HCT116 (cell line): ENCODE measurements around the gene CAPZA3. TPM values are rescaled to one million over a fixed set of nuclear protein-coding genes. Genes with fewer than 3 reads are reported as not detected.

Experiments
- ATAC-seq: fragments of 200-7000 bp; cut with Tn5 transposase; 2 replicates; pipeline ENCODE4 v1.9.1; 2020; ENCODE audit warnings: mild to moderate bottlenecking, moderate library complexity
- BruUV-seq: library from RNA; stranded (reverse); fragments of 400-500 nt; replicated peaks from 2 replicates; lab custom pipeline; 2021; lab: Mats Ljungman, UMichigan
- CTCF ChIA-PET: fragments of 300-600 bp; sonication (Branson Sonifier 250); formaldehyde crosslinking; loops from one replicate; lab custom pipeline; 2021; ENCODE audit warnings: antibody characterized with exemption; lab: Charles Lee
- POLR2A ChIA-PET: fragments of 300-600, 350-600 bp; sonication (Branson Sonifier 250); formaldehyde crosslinking; loops from one replicate; lab custom pipeline; 2021; ENCODE audit warnings: antibody characterized with exemption; lab: Charles Lee
- RAD21 ChIA-PET, 2 experiments: fragments of 300-600 bp; sonication (Branson Sonifier 250); formaldehyde crosslinking; loops; one replicate each; lab custom pipeline; 2023; ENCODE audit warnings: low total read pairs in 2 of 2; ENCODE audit not compliant: uncharacterized antibody in 2 of 2, unreplicated experiment in 2 of 2, low non-redundant PET in 1 of 2; lab: Charles Lee
- DNase-seq: peaks from one replicate; pipeline ENCODE4 v3.0.0-alpha.2; 2010; ENCODE audit warnings: low read depth, low spot score
- H2AFZ ChIP-seq: fragments of 200-600 bp; shearing (Covaris generic), sonication (generic); 2 replicates; pipeline ENCODE4 v1.6.1; 2017; ENCODE audit warnings: low read depth, mixed run types, mixed read lengths, antibody characterized with exemption, low read length; ENCODE audit not compliant: poor library complexity, severe bottlenecking
- H3K27ac ChIP-seq: 2 replicates; pipeline ENCODE4 v1.5.1; 2012; ENCODE audit warnings: low read depth, low read length
- H3K27me3 ChIP-seq: fragments of 200-600 bp; sonication (generic); 2 replicates; pipeline ENCODE4 v1.6.1; 2016; ENCODE audit warnings: mixed run types, low read length, mixed read lengths; ENCODE audit not compliant: insufficient read depth
- H3K36me3 ChIP-seq, 2 experiments: fragments of 200-500 bp in 1 of 2; fragments of 200-600 bp in 1 of 2; sonication (Bioruptor generic) in 1 of 2; sonication (generic) in 1 of 2; 2 replicates each; pipeline versions ENCODE4 v1.5.1 to v1.6.1; 2014 to 2016; ENCODE audit warnings: low read length in 2 of 2, inconsistent platforms in 1 of 2, mixed read lengths in 1 of 2, mixed run types in 1 of 2; ENCODE audit not compliant: insufficient read depth in 2 of 2, control insufficient read depth in 1 of 2
- H3K4me1 ChIP-seq, 2 experiments: fragments of 200-600 bp in 1 of 2; sonication (generic) in 1 of 2; 2 replicates each; pipeline versions ENCODE4 v1.5.1 to v1.6.1; 2012 to 2017; ENCODE audit warnings: low read length in 2 of 2, inconsistent platforms in 1 of 2, mild to moderate bottlenecking in 1 of 2, mixed read lengths in 1 of 2, mixed run types in 1 of 2, moderate library complexity in 1 of 2; ENCODE audit not compliant: insufficient read depth in 2 of 2, control insufficient read depth in 1 of 2
- H3K4me2 ChIP-seq: fragments of 200-600 bp; sonication (generic); 2 replicates; pipeline ENCODE4 v1.6.1; 2017; ENCODE audit warnings: mixed run types, low read length, mixed read lengths
- H3K4me3 ChIP-seq, 2 experiments: fragments of 200-600 bp in 1 of 2; sonication (generic) in 1 of 2; replicated peaks in 1 of 2; 2 replicates each; pipeline ENCODE4 v1.5.1; 2011 to 2016; ENCODE audit warnings: low read length in 2 of 2, control low read depth in 1 of 2, low read depth in 1 of 2, mild to moderate bottlenecking in 1 of 2, mixed read lengths in 1 of 2, mixed run types in 1 of 2
- H3K79me2 ChIP-seq: fragments of 200-600 bp; sonication (generic); 2 replicates; pipeline ENCODE4 v1.6.1; 2017; ENCODE audit warnings: mild to moderate bottlenecking, mixed run types, low read length, moderate library complexity, mixed read lengths; ENCODE audit not compliant: insufficient read depth
- H3K9ac ChIP-seq: fragments of 200-600 bp; sonication (generic); 2 replicates; pipeline ENCODE4 v1.6.1; 2016; ENCODE audit warnings: low read length, mixed read lengths
- H3K9me2 ChIP-seq: fragments of 200-600 bp; sonication (generic), shearing (Covaris generic); 2 replicates; pipeline ENCODE4 v1.6.1; 2017; ENCODE audit warnings: mixed run types, mild to moderate bottlenecking, moderate library complexity; ENCODE audit not compliant: insufficient read depth
- H3K9me3 ChIP-seq, 2 experiments: fragments of 200-500 bp in 1 of 2; fragments of 200-600 bp in 1 of 2; sonication (Bioruptor generic) in 1 of 2; sonication (generic) in 1 of 2; 2 replicates each; pipeline ENCODE4 v1.6.1; 2014 to 2017; ENCODE audit warnings: low read length in 2 of 2, mixed read lengths in 2 of 2, inconsistent platforms in 1 of 2, low read depth in 1 of 2, mild to moderate bottlenecking in 1 of 2, mixed run types in 1 of 2, moderate library complexity in 1 of 2; ENCODE audit not compliant: control insufficient read depth in 1 of 2, insufficient read depth in 1 of 2
- H4K20me1 ChIP-seq: fragments of 200-600 bp; sonication (generic), shearing (Covaris generic); 2 replicates; pipeline ENCODE4 v1.6.1; 2017; ENCODE audit warnings: mixed run types, mild to moderate bottlenecking, moderate library complexity; ENCODE audit not compliant: insufficient read depth
- CEBPB ChIP-seq: IDR thresholded peaks from 2 replicates; pipeline ENCODE4 v1.6.1; 2012; ENCODE audit warnings: low read depth
- EGR1 ChIP-seq: IDR thresholded peaks from 2 replicates; pipeline ENCODE4 v1.6.1; 2012; ENCODE audit warnings: low read depth
- ELF1 ChIP-seq: IDR thresholded peaks from 2 replicates; pipeline ENCODE4 v1.6.1; 2012; ENCODE audit warnings: low read depth, borderline replicate concordance
- EZH2 ChIP-seq: fragments of 200-600 bp; sonication (generic); IDR thresholded peaks from 2 replicates; pipeline ENCODE4 v1.6.1; 2017; ENCODE audit warnings: antibody characterized with exemption, mixed run types
- FOSL1 ChIP-seq: IDR thresholded peaks from 2 replicates; pipeline ENCODE4 v1.6.1; 2012; ENCODE audit warnings: low read depth
- POLR2A ChIP-seq: IDR thresholded peaks from 2 replicates; pipeline ENCODE4 v1.7.0; 2011; ENCODE audit warnings: borderline replicate concordance; ENCODE audit not compliant: insufficient read depth, insufficient read length; ENCODE audit errors: extremely low read depth
- SP1 ChIP-seq: IDR thresholded peaks from 2 replicates; pipeline ENCODE4 v1.6.1; 2012; ENCODE audit warnings: low read depth
- intact Hi-C: fragments of 100-400 bp; cut with micrococcal nuclease; formaldehyde crosslinking; loops from 2 replicates; pipeline ENCODE4 v1.10.0; 2022
- total RNA-seq: library from RNA; stranded (reverse); gene quantifications from one replicate; pipeline ENCODE4 v1.2.1, GENCODE V29; 2021; ENCODE audit not compliant: unreplicated experiment
- TF ChIP-seq, protein P1 (sequence below): IDR thresholded peaks from 2 replicates; pipeline ENCODE4 v1.6.1; 2012
- TF ChIP-seq, protein P2 (sequence below): IDR thresholded peaks from 2 replicates; pipeline ENCODE4 v1.6.1; 2011; ENCODE audit warnings: mild to moderate bottlenecking, low read length, moderate library complexity; ENCODE audit not compliant: insufficient replicate concordance; ENCODE audit errors: extremely low read depth
- TF ChIP-seq, protein P3 (sequence below): IDR thresholded peaks from 2 replicates; pipeline ENCODE4 v1.6.1; 2012; ENCODE audit warnings: low read depth

The CAPZA3 gene
- total RNA-seq, 1 experiment from 2014 or later, result not detected

DNA sequence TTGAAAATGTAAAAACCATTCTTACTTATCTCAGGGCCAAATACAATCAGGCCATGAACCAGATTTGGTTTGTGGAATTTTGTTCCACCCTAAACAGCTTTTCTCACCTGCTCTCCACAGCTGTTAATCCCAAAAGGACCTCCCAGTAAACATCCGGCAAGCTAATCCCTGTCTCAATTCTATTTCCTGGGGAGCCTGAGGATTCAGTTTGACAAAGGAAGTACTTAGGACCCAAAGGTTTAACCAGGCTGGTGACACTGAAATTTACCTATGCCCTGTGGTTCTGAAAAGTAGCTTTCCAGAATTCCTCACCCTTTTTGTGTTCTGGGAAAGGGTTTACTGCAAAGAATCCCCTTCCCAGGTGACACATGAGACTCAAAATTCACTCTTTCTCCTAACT, 15.0 kb downstream of the CAPZA3 start:
- Histone ChIP-seq H3K36me3 (no peaks in the 10 kb centered on the region), H3K4me3 (no peak overlapping the region), H3K9me3 (no peaks in the 10 kb centered on the region), H4K20me1 (no peaks in the 10 kb centered on the region), H3K27ac (no peak overlapping the region), H3K4me1 (no peaks in the 10 kb centered on the region), H3K9me2 (no peaks in the 10 kb centered on the region), H2AFZ (no peak overlapping the region), H3K79me2 (no peaks in the 10 kb centered on the region), H3K4me2 (no peak overlapping the region), H3K27me3 (no peaks in the 10 kb centered on the region), H3K9ac (no peak overlapping the region)
- DNase-seq, result no peak
- ChIA-PET CTCF (no interaction called here), RAD21 (no interaction called here), POLR2A (no interaction called here)
- intact Hi-C loops, result no loop called here
- no TSS peak for BruUV-seq
- no peak for TF ChIP-seq POLR2A
- no peak for TF ChIP-seq FOSL1
- TF ChIP-seq CEBPB, result no peak
- no peak for TF ChIP-seq EZH2
- no peak for TF ChIP-seq EGR1
- TF ChIP-seq, protein P1, sequence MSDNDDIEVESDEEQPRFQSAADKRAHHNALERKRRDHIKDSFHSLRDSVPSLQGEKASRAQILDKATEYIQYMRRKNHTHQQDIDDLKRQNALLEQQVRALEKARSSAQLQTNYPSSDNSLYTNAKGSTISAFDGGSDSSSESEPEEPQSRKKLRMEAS, result no peak
- no peak for TF ChIP-seq ELF1
- TF ChIP-seq, protein P2, sequence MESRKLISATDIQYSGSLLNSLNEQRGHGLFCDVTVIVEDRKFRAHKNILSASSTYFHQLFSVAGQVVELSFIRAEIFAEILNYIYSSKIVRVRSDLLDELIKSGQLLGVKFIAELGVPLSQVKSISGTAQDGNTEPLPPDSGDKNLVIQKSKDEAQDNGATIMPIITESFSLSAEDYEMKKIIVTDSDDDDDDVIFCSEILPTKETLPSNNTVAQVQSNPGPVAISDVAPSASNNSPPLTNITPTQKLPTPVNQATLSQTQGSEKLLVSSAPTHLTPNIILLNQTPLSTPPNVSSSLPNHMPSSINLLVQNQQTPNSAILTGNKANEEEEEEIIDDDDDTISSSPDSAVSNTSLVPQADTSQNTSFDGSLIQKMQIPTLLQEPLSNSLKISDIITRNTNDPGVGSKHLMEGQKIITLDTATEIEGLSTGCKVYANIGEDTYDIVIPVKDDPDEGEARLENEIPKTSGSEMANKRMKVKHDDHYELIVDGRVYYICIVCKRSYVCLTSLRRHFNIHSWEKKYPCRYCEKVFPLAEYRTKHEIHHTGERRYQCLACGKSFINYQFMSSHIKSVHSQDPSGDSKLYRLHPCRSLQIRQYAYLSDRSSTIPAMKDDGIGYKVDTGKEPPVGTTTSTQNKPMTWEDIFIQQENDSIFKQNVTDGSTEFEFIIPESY, result no peak
- TF ChIP-seq, protein P3, sequence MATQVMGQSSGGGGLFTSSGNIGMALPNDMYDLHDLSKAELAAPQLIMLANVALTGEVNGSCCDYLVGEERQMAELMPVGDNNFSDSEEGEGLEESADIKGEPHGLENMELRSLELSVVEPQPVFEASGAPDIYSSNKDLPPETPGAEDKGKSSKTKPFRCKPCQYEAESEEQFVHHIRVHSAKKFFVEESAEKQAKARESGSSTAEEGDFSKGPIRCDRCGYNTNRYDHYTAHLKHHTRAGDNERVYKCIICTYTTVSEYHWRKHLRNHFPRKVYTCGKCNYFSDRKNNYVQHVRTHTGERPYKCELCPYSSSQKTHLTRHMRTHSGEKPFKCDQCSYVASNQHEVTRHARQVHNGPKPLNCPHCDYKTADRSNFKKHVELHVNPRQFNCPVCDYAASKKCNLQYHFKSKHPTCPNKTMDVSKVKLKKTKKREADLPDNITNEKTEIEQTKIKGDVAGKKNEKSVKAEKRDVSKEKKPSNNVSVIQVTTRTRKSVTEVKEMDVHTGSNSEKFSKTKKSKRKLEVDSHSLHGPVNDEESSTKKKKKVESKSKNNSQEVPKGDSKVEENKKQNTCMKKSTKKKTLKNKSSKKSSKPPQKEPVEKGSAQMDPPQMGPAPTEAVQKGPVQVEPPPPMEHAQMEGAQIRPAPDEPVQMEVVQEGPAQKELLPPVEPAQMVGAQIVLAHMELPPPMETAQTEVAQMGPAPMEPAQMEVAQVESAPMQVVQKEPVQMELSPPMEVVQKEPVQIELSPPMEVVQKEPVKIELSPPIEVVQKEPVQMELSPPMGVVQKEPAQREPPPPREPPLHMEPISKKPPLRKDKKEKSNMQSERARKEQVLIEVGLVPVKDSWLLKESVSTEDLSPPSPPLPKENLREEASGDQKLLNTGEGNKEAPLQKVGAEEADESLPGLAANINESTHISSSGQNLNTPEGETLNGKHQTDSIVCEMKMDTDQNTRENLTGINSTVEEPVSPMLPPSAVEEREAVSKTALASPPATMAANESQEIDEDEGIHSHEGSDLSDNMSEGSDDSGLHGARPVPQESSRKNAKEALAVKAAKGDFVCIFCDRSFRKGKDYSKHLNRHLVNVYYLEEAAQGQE, result no peak
- no peak for TF ChIP-seq SP1
- ATAC-seq, result no peak
